ENCODE results near the gene SCN7A.
"Not testable (repeated sequence)": the region's sequence is repeated elsewhere in the genome, so short reads cannot be mapped to it uniquely, and the experiment has no call there.

SCN7A gene

GRCh38 chr2:166494140-166494624, at the start of gene SCN7A:
TSS of gene SCN7A (minus strand) at chr2:166494249. CDS start at chr2:166477696, 16,553 bp downstream.
- no peak for DNase-seq (ENCODE audit: low read depth in 1 of 2, low spot score in 1 of 2)

- DNase-seq (ENCODE audit: low read depth in 1 of 2, low spot score in 1 of 2), result peak in 1 of 2 donors; percentile 13
Measured at GRCh38 chr2:166539340-166540162, 45.5 kb upstream of the SCN7A start.

GRCh38 chr2:166536111-166536510, 42.1 kb upstream of the SCN7A start:
- DNase-seq (ENCODE audit: low read depth in 1 of 2, low spot score in 1 of 2), result no peak

- DNase-seq (ENCODE audit: low read depth in 1 of 2, low spot score in 1 of 2), result no peak
Measured at GRCh38 chr2:166521155-166521554, 27.1 kb upstream of the SCN7A start.

GRCh38 chr2:166520604-166521003, 26.6 kb upstream of the SCN7A start:
- DNase-seq (ENCODE audit: low read depth in 1 of 2, low spot score in 1 of 2), result no peak

GRCh38 chr2:166519391-166519962, 25.4 kb upstream of the SCN7A start:
- no peak for DNase-seq (ENCODE audit: low read depth in 1 of 2, low spot score in 1 of 2)

- DNase-seq (ENCODE audit: low read depth in 1 of 2, low spot score in 1 of 2), result no peak
Measured at GRCh38 chr2:166518634-166519390, 24.8 kb upstream of the SCN7A start.

- DNase-seq (ENCODE audit: low read depth in 1 of 2, low spot score in 1 of 2), result no peak
Measured at GRCh38 chr2:166517533-166518061, 23.5 kb upstream of the SCN7A start.

GRCh38 chr2:166516712-166517303, 22.8 kb upstream of the SCN7A start:
- no peak for DNase-seq (ENCODE audit: low read depth in 1 of 2, low spot score in 1 of 2)

GRCh38 chr2:166513952-166514351, 19.9 kb upstream of the SCN7A start:
- DNase-seq (ENCODE audit: low read depth in 1 of 2, low spot score in 1 of 2), result no peak

- DNase-seq (ENCODE audit: low read depth in 1 of 2, low spot score in 1 of 2), result no peak
Measured at GRCh38 chr2:166499281-166499680, 5.2 kb upstream of the SCN7A start.

- DNase-seq (ENCODE audit: low read depth in 1 of 2, low spot score in 1 of 2), result no peak
Measured at GRCh38 chr2:166491461-166491860, 2.6 kb downstream of the SCN7A start.

GRCh38 chr2:166487171-166487570, 6.9 kb downstream of the SCN7A start:
- no peak for DNase-seq (ENCODE audit: low read depth in 1 of 2, low spot score in 1 of 2)

GRCh38 chr2:166485558-166486178, 8.4 kb downstream of the SCN7A start:
- no peak for DNase-seq (ENCODE audit: low read depth in 1 of 2, low spot score in 1 of 2)

GRCh38 chr2:166472332-166472731, 21.7 kb downstream of the SCN7A start:
- DNase-seq (ENCODE audit: low read depth in 1 of 2, low spot score in 1 of 2), result no peak

- DNase-seq (ENCODE audit: low read depth in 1 of 2, low spot score in 1 of 2), result no peak
Measured at GRCh38 chr2:166468124-166469024, 25.7 kb downstream of the SCN7A start.

- no peak for DNase-seq (ENCODE audit: low read depth in 1 of 2, low spot score in 1 of 2)
Measured at GRCh38 chr2:166464187-166464586, 29.9 kb downstream of the SCN7A start.

- DNase-seq (ENCODE audit: low read depth in 1 of 2, low spot score in 1 of 2), result no peak
Measured at GRCh38 chr2:166463640-166464039, 30.4 kb downstream of the SCN7A start.

- no peak for DNase-seq (ENCODE audit: low read depth in 1 of 2, low spot score in 1 of 2)
Measured at GRCh38 chr2:166458674-166459073, 35.4 kb downstream of the SCN7A start.

- DNase-seq (ENCODE audit: low read depth in 1 of 2, low spot score in 1 of 2), result not testable (repeated sequence)
Measured at GRCh38 chr2:166455823-166456222, 38.2 kb downstream of the SCN7A start.
